Adrenal gland (tissue), 12 donors: ENCODE results near the gene NUP85. TPM values are rescaled to one million over a fixed set of nuclear protein-coding genes. Genes with fewer than 3 reads are reported as not detected.
"Not testable (repeated sequence)": the region's sequence is repeated elsewhere in the genome, so short reads cannot be mapped to it uniquely, and the experiment has no call there.

ENCODE experiments used
- DNase-seq, 7 donors: peaks; one replicate each; pipeline ENCODE4 v3.0.0-alpha.2; 2019 to 2020
- H3K27ac ChIP-seq, 5 donors: fragments of 200-600 bp; sonication (generic) in 4 of 5; 1 replicate in 3 of 5; 2 replicates in 2 of 5; pipeline versions ENCODE4 v1.5.1 to v1.8.0; 2016 to 2020; ENCODE audit warnings: mild to moderate bottlenecking in 1 of 5
- H3K27me3 ChIP-seq: fragments of 200-600 bp; 2 replicates; pipeline ENCODE4 v1.8.0; 2021
- H3K36me3 ChIP-seq, 2 donors: fragments of 200-600 bp; replicated peaks in 1 of 2; 1 replicate in 1 of 2; 2 replicates in 1 of 2; pipeline versions ENCODE4 v1.5.1 to v1.8.0; 2018 to 2022
- H3K4me1 ChIP-seq, 2 donors: fragments of 200-600 bp; replicated peaks in 1 of 2; 1 replicate in 1 of 2; 2 replicates in 1 of 2; pipeline versions ENCODE4 v1.5.1 to v1.8.0; 2018 to 2021
- H3K4me3 ChIP-seq, 4 donors: fragments of 200-600 bp; sonication (generic) in 3 of 4; one replicate each; pipeline ENCODE4 v1.5.1; 2016 to 2018
- H3K9me3 ChIP-seq, 3 donors: fragments of 200-600 bp; sonication (generic) in 1 of 3; replicated peaks in 1 of 3; 1 replicate in 2 of 3; 2 replicates in 1 of 3; pipeline versions ENCODE4 v1.5.1 to v1.8.0; 2016 to 2021
- POLR2A ChIP-seq, 2 donors: fragments of 450-650 bp; IDR thresholded peaks; one replicate each; pipeline ENCODE4 v1.6.1; 2017; ENCODE audit warnings: antibody characterized with exemption in 2 of 2, mild to moderate bottlenecking in 2 of 2, moderate library complexity in 1 of 2
- WGBS, 4 donors: extraction: QIAGEN DNeasy Blood & Tissue Kit in 2 of 4; methylation state at CpG; one replicate each; pipeline versions ENCODE4 v1.1.5 to v1.1.7; 2013 to 2017; 5-methylcytosine and 5-hydroxymethylcytosine counted together
- intact Hi-C, 2 donors: fragments of 100-400 bp; cut with DNase I; formaldehyde crosslinking; loops; one replicate each; pipeline versions ENCODE4 v1.14.1 to v1.15.0; 2022 to 2023
- polyA plus RNA-seq, 3 donors: library from polyadenylated mRNA; stranded (reverse); fragments of 200-250 nt in 2 of 3; fragments of 350-450 nt in 1 of 3; fragmentation: Illumina TruSeq in 1 of 3; extraction: RNeasy Lipid Tissue Mini Kit (QIAGEN cat#74804) in 1 of 3; gene quantifications; one replicate each; pipeline ENCODE4 v1.2.3, GENCODE V29; 2013 to 2014
- total RNA-seq, 9 donors: library from RNA; depleted of rRNA in 4 of 9; stranded (reverse); fragments of >200 nt in 4 of 9; fragments of 120-200 nt in 1 of 9; fragmentation: NEBNext Ultra II Directional in 1 of 9; extraction: Animal tissue kit (Norgen Biotek cat#: 25700) in 1 of 9; gene quantifications; one replicate each; pipeline versions ENCODE4 v1.1.0 to v1.2.4, GENCODE V29; 2013 to 2023
- TF ChIP-seq, protein P1 (sequence below), 6 experiments: fragments of 450-650 bp in 4 of 6; fragments of 200-600 bp in 2 of 6; sonication (generic) in 1 of 6; IDR thresholded peaks; 1 replicate in 5 of 6; 2 replicates in 1 of 6; pipeline versions ENCODE4 v1.5.1 to v1.8.0; 2016 to 2021; ENCODE audit warnings: antibody characterized with exemption in 6 of 6, mild to moderate bottlenecking in 2 of 6, moderate library complexity in 1 of 6
- donor health status: healthy with polysubstance abuse.
- donor health status: Bipolar disorder and iron deficiency.
- donor health status: DM: yes; HTN: yes; CAD: no.
- donor health status: DM: no; HTN: no; CAD: no.
- donor health status: DM: no; HTN: no; CAD: no.
- donor health status: DM: yes; HTN: yes; CAD: no.

NUP85 gene
- total and polyA plus RNA-seq, 12 donors = 18.7 to 53.8 (median 33.5) TPM

DNA sequence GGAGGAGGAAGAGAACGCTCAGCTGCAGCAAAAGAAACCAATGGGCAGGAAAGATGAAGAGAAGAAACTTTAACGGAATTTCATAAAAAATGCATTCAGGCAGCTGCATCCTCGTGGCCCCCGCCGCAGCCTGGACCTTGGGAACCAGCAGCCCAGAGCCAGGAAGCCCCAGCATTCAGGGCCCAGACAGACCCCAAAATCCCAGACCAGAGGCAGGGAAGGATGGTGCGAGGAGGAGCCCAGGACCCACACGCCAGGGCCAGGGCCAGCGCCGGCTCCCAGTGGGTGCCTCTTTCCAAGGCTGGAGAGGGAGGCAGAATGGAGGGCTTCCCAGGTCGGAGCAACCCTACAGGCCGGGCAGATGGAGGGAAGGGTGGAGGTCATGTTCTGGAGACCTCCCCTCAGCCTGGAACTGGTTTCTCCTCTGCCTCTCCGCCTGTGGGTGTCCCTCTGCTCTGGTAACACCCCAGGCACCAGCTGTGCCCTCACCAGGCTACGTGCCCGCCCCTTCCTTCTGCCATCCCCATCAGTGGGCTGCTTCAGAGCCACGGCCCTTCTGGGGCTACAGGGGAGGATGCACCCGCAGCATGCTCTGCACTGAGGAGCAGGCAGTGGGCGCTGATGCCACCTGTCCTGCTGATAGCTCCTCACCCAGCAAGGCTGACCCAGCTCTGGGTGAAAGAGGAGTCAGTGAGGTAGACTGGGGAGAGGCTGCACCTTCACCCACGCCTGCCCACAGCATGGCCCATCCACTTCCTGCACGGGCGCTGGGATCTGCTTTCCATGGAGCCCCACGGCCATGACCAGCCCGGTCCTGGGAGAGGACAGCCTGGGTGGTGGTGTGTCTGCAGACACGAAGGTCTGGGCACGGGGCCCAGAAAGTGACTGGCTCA, 66.7 kb downstream of the NUP85 start:
- TF ChIP-seq, protein P1, sequence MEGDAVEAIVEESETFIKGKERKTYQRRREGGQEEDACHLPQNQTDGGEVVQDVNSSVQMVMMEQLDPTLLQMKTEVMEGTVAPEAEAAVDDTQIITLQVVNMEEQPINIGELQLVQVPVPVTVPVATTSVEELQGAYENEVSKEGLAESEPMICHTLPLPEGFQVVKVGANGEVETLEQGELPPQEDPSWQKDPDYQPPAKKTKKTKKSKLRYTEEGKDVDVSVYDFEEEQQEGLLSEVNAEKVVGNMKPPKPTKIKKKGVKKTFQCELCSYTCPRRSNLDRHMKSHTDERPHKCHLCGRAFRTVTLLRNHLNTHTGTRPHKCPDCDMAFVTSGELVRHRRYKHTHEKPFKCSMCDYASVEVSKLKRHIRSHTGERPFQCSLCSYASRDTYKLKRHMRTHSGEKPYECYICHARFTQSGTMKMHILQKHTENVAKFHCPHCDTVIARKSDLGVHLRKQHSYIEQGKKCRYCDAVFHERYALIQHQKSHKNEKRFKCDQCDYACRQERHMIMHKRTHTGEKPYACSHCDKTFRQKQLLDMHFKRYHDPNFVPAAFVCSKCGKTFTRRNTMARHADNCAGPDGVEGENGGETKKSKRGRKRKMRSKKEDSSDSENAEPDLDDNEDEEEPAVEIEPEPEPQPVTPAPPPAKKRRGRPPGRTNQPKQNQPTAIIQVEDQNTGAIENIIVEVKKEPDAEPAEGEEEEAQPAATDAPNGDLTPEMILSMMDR (IDR thresholded peaks at IDR 0.05) = no peak
- no peak for TF ChIP-seq POLR2A (IDR thresholded peaks at IDR 0.05)
- Histone ChIP-seq H3K4me3 (peak overlapping the region in 2 of 4 donors; percentile 56 to 92), H3K4me1 (peaks cover 21 to 37% of the 10 kb centered on the region in 2 donors), H3K27me3 (no peaks in the 10 kb centered on the region), H3K27ac (peak overlapping the region in 4 of 5 donors; percentile 3 to 95 (median 85)), H3K36me3 (peaks cover 0 to 4% of the 10 kb centered on the region in 2 donors), H3K9me3 (no peaks in the 10 kb centered on the region)
- intact Hi-C loops = loop anchor here in 1 of 2 donors (10.0 kb wide), 1 partner anchor 133 kb away; the partner anchor contains the start of gene GRB2
- WGBS, 4 donors = 31 to 47% (median 39%) methylated on average over 14 to 24 of the region's 24 CpGs
- DNase-seq = peak; percentile 73 to 90 (median 85)

DNA sequence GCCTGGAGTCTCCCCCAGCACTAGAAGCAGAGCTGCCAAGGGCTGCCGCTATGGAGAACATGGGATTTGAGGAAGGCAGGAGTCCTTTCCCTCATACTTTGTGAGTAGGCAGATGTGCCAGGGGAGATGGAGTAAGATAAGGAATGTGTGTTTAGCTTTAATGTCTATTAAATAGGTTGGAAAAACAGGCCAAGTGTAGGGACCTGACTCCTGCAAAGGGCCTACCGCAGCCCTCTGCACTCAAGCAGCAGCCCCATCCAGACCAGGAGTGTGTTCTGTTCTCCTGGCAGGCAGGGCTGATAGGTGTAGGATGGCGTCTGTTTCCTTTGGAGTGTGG, 67.3 kb downstream of the NUP85 start:
- intact Hi-C loops = loop anchor here in 1 of 2 donors (10.0 kb wide), 1 partner anchor 132 kb away; the partner anchor contains the start of gene GRB2
- Histone ChIP-seq H3K36me3 (peaks cover 0 to 5% of the 10 kb centered on the region in 2 donors), H3K27ac (peak overlapping the region in 4 of 5 donors; percentile 33 to 95 (median 42)), H3K9me3 (no peaks in the 10 kb centered on the region), H3K27me3 (no peaks in the 10 kb centered on the region), H3K4me3 (no peak overlapping the region), H3K4me1 (peaks cover 21 to 37% of the 10 kb centered on the region in 2 donors)
- no peak for DNase-seq
- 46 to 68% (median 53%) methylated on average over 2 to 3 of the region's 3 CpGs for WGBS, 4 donors
- TF ChIP-seq POLR2A (IDR thresholded peaks at IDR 0.05) = no peak
- TF ChIP-seq, protein P1 (IDR thresholded peaks at IDR 0.05) = no peak

DNA sequence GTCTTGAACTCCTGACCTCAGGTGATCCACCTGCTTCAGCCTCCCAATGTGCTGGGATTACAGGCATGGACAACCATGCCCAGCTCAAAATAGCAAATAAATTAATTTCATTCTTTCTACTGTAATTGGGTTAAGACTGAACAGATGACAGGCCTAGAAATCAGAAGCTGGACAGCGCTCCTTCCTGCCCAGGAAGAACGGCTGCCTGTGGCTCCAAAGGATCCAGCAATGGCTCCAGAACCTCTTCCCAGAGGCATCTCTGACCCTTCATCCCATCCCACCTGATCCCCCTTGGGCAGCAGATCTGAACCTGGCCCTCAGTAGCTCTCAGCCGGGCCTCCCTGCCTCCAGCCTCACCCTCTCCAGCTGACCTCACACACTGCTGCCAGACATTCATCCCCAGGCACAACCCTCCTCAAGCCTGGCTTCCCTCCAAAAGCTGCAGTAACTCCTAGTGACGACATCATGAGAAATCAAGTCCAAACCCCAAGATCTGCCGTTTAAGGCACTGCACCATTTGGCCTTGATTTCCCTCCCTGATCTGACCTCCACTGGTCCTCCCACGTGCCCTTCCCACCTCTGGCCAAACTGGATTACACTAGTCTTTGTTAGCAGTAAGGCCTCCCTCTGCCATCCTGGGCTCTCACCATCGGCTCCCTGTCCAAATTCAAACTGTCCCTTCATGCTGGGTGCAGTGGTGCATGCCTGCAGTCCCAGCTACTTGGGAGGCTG, 68.7 kb downstream of the NUP85 start:
- Histone ChIP-seq H3K36me3 (peaks cover 0 to 8% of the 10 kb centered on the region in 2 donors), H3K27ac (peak overlapping the region in 2 of 5 donors; percentile 36 to 56), H3K4me1 (peaks cover 21 to 31% of the 10 kb centered on the region in 2 donors), H3K4me3 (no peak overlapping the region), H3K9me3 (no peaks in the 10 kb centered on the region), H3K27me3 (no peaks in the 10 kb centered on the region)
- no peak for TF ChIP-seq POLR2A (IDR thresholded peaks at IDR 0.05)
- TF ChIP-seq, protein P1 (IDR thresholded peaks at IDR 0.05) = no peak
- intact Hi-C loops = loop anchor here in 1 of 2 donors (10.0 kb wide), 1 partner anchor 131 kb away; the partner anchor contains the start of gene GRB2
- 51 to 64% (median 60%) methylated on average over 7 of the region's 7 CpGs for WGBS, 4 donors
- peak; percentile 50 to 77 (median 71) for DNase-seq

DNA sequence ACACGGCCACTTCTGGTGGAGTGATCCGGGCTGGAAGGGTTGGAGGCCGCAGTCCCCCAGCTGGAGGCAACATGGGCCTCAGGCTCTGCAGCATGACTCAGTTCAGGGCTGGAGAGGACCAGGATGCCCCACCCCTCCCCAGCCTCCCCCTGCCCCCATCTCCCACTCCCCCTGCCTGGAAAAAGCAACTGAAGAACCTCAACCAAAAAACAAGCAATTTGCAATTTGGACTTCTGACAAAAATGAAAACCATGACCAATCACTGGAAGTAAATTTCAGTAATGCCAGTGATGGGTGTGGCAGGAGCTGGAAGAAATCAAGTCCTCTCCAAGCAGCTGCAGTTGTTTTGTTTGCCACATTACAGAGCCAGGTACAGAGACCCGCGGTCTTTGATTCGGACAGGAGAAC, 72.2 kb downstream of the NUP85 start:
- H3K27me3 ChIP-seq = no peaks in the 10 kb centered on the region
- peaks cover 7 to 12% of the 10 kb centered on the region in 2 donors for H3K4me1 ChIP-seq
- intact Hi-C loops = loop anchor here in 1 of 2 donors (10.0 kb wide), 1 partner anchor 127 kb away; the partner anchor contains the start of gene GRB2
- H3K36me3 ChIP-seq = peaks cover 0 to 19% of the 10 kb centered on the region in 2 donors
- 86 to 92% (median 88%) methylated on average over 3 to 6 of the region's 6 CpGs for WGBS, 4 donors
- H3K4me3 ChIP-seq = no peak overlapping the region
- TF ChIP-seq, protein P1 (IDR thresholded peaks at IDR 0.05) = no peak
- no peak for TF ChIP-seq POLR2A (IDR thresholded peaks at IDR 0.05)
- no peaks in the 10 kb centered on the region for H3K9me3 ChIP-seq
- no peak overlapping the region for H3K27ac ChIP-seq
- DNase-seq = no peak

DNA sequence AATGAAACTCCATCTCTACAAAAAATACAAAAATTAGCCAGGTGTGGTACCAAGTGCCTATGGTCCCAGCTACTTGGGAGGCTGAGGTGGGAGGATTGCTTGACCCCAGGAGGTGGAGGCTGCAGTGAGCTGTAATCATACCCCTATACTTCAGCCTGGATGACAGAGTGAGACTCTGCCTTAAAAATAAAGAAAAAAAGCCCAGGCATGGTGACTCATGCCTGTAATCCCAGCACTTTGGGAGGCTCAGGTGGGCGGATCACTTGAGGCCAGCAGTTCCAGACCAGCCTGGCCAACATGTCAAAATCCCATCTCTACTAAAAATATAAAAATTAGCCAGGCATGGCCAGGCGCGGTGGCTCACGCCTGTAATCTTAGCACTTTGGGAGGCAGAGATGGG, 74.7 kb downstream of the NUP85 start:
- H3K4me3 ChIP-seq, H3K27ac ChIP-seq, H3K4me1 ChIP-seq, intact Hi-C loops, H3K9me3 ChIP-seq, DNase-seq, H3K27me3 ChIP-seq: not testable (repeated sequence)
- peaks cover 0 to 30% of the 10 kb centered on the region in 2 donors for H3K36me3 ChIP-seq
- 94 to 100% (median 94%) methylated on average over 4 of the region's 4 CpGs for WGBS, 4 donors
